Measurements from ENCODE around the gene HIPK1.

The HIPK1 gene

GRCh38 chr1:113881661-113882060, 47.5 kb upstream of the HIPK1 start:
- H3K27ac ChIP-seq (replicated peaks): no peak overlapping the region
- TF ChIP-seq POLR2AphosphoS5 (IDR thresholded peaks at IDR 0.05; ENCODE audit: low read depth): no peak
- TF ChIP-seq CTCF (IDR thresholded peaks at IDR 0.05; ENCODE audit: insufficient read depth, low read length): no peak
- TF ChIP-seq GABPA (IDR thresholded peaks at IDR 0.05; ENCODE audit: low read depth): no peak
- no peak for TF ChIP-seq REST (IDR thresholded peaks at IDR 0.05; ENCODE audit: insufficient replicate concordance, low read depth)
- TF ChIP-seq SPI1 (IDR thresholded peaks at IDR 0.05; ENCODE audit: borderline replicate concordance, low read depth): no peak
- DNase-seq (ENCODE audit: low read depth in 1 of 2, low spot score in 1 of 2): no peak
- no peak overlapping the region for H3K4me3 ChIP-seq (replicated peaks; ENCODE audit: insufficient read depth, low read length)
- no peaks in the 10 kb centered on the region for H3K27me3 ChIP-seq (ENCODE audit: insufficient read depth, poor library complexity, severe bottlenecking)

- no peak for DNase-seq (ENCODE audit: low read depth in 1 of 2, low spot score in 1 of 2)
- peak overlapping the region; percentile 47 for H3K27ac ChIP-seq (replicated peaks)
- TF ChIP-seq GABPA (IDR thresholded peaks at IDR 0.05; ENCODE audit: low read depth): no peak
- no peak for TF ChIP-seq REST (IDR thresholded peaks at IDR 0.05; ENCODE audit: insufficient replicate concordance, low read depth)
- no peak for TF ChIP-seq POLR2AphosphoS5 (IDR thresholded peaks at IDR 0.05; ENCODE audit: low read depth)
- TF ChIP-seq SPI1 (IDR thresholded peaks at IDR 0.05; ENCODE audit: borderline replicate concordance, low read depth): no peak
- no peak for TF ChIP-seq CTCF (IDR thresholded peaks at IDR 0.05; ENCODE audit: insufficient read depth, low read length)
- H3K27me3 ChIP-seq (ENCODE audit: insufficient read depth, poor library complexity, severe bottlenecking): no peaks in the 10 kb centered on the region
- H3K4me3 ChIP-seq (replicated peaks; ENCODE audit: insufficient read depth, low read length): no peak overlapping the region
Observed at GRCh38 chr1:113886417-113887401, 42.4 kb upstream of the HIPK1 start.

GRCh38 chr1:113887402-113888175, 41.5 kb upstream of the HIPK1 start, which contains the start of gene BCL2L15:
Gene BCL2L15, minus strand, starts transcription at chr1:113887581. Its CDS starts 206 bp downstream, at chr1:113887375.
- no peak for DNase-seq (ENCODE audit: low read depth in 1 of 2, low spot score in 1 of 2)
- Histone ChIP-seq H3K4me3 (replicated peaks; ENCODE audit: insufficient read depth, low read length) (no peak within 1 kb of the TSS), H3K27me3 (ENCODE audit: insufficient read depth, poor library complexity, severe bottlenecking) (no peaks in the 10 kb centered on the region), H3K27ac (replicated peaks) (peak within 1 kb of the TSS; percentile 47)
- TF ChIP-seq SPI1 (IDR thresholded peaks at IDR 0.05; ENCODE audit: borderline replicate concordance, low read depth) (no peak), POLR2AphosphoS5 (IDR thresholded peaks at IDR 0.05; ENCODE audit: low read depth) (no peak), REST (IDR thresholded peaks at IDR 0.05; ENCODE audit: insufficient replicate concordance, low read depth) (no peak), CTCF (IDR thresholded peaks at IDR 0.05; ENCODE audit: insufficient read depth, low read length) (no peak), GABPA (IDR thresholded peaks at IDR 0.05; ENCODE audit: low read depth) (no peak)

Measured in HL-60 (cell line).